NCI-H2196 (cell line): ENCODE data around the gene DDX17.
A peak's percentile ranks its signal among the peaks of the same experiment; 100 is the strongest.
"Not testable (repeated sequence)": the region's sequence is repeated elsewhere in the genome, so short reads cannot be mapped to it uniquely, and the experiment has no call there.

ENCODE experiments used
- DNase-seq: peaks from one replicate; lab custom pipeline; 2025; ENCODE audit not compliant: unreplicated experiment; lab: John Stamatoyannopoulos, UW

The DDX17 gene

DNA sequence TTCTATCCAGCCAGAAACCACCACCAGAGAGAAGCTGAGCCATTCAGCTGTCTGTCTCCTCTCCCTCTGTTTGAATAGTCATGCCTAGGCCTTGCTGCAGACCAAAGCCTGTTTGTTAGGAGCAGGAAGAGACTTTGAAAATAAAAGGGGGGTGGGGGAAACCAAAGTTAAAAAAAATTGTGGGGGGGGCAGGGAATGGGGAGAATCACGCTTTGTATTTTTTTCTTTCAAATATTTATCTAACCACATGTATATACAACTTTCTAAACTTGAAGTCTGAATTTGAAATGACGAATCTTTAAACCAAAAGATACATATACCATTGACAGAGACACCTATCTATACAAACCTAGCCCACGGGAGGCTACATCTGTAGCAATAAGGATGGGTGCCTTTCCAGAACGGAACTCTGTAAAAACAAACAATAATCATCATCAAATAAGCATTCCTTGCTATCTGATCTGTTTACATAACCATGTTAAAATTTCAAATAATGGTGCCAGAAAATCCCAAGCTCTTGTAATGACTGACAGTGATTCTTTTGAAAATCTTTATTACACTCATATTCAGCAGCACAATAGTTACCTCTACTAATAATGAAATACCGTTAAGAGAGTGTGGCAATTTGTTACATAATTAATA is 14.3 kb downstream of the DDX17 start:
- DNase-seq: no peak

DNA sequence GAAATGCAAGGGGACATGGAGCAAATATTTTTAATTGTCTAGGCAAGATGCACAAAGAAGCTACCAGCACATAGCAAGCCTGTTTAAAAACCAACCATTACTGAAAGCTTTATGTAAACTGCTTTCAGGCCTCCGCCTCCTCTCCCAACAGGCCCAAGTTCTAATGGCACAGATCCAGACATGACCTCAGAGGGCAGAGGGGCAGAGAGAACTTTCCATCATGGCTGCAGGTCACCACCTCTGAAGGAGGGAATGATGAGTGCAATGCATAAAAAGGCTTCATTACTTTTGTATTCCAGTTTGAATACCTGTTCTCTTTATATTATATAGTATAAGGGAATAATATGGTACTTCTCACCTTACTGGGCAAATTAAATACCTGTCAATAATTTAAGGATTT is 15.2 kb downstream of the DDX17 start:
- DNase-seq: peak; percentile 52

DNA sequence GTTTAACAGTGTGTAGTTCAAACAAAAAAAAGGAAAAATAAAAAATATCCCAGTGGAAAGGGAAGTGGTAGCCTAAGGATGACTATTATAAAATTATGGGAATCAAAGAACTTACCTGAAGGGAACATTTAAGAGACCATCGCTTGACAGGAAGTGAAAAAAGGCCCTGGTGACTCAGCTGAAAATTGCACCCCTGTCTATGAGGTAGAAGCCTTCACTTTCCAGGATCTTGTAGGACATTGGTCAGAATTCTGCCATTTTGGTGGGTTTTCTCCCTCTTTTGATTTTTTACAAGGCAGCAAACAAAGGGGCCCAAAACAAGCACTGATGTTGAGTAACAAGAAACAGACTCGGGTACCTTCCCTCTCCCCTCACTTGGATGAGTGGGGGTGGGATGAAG is 15.6 kb downstream of the DDX17 start:
- DNase-seq: no peak

DNA sequence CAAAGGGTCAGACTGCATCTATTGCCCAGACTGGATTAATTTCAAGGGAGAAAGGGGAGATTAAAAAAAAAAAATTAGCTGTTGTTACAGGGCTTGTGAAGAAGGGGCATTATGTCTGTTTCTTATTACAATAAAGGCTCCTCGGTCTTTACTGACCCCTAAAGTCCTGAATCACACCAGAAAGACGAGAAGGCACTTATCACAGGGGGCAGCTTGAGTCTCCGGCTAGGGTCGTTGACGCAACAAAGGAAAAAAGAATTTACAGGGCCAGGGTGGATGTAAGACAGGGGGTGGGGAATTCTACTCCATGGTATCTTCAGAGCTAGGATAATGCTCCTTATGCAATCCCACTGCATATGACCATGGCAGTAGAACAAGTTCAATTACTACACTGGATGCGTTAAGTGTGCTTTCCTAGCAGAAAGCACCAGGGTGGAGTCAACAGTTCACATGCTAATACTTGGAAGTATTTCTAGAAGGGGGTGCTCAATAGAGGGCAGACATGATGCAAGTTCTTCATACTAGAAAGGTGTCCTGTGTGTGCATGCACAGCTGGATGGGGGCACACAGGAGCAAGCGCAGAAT is 16.5 kb downstream of the DDX17 start:
- DNase-seq: no peak

DNA sequence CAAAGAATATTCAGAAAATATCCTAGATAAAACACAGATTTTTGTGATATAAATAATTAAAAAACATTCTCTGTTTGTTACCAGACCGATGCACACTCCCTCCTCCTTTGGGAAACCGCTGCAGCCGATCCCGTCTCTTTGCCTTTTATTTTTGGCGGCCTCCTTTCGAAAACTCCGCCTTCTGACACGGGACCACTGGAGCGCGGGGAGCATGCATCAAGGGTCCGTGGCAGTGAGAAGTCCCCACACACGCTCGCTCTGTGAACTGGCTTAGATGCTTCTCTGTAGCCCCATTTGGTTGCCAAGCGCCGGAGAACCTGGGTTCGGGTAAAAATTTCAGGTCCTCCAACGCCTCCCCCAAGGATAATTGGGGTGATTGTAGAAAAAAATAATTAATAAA is 17.0 kb downstream of the DDX17 start:
- no peak for DNase-seq

DNA sequence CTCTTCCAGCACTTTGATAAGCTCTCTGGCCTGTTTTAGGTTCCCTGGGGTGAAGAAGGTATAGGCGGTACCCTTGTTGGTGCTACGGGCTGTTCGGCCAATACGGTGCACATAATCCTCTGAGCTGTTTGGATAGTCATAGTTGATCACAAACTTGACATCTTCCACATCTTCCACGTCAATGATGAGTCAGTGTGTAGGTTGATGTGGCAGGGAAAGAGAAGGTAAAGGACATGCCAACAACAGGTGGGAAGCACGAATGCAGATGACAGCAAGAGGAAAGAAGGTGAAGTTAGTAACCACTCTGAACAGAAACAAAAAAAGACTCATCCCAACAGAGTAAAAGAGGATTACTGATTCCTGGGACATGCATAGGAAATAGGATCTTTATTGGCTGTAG is 18.2 kb downstream of the DDX17 start:
- no peak for DNase-seq

DNA sequence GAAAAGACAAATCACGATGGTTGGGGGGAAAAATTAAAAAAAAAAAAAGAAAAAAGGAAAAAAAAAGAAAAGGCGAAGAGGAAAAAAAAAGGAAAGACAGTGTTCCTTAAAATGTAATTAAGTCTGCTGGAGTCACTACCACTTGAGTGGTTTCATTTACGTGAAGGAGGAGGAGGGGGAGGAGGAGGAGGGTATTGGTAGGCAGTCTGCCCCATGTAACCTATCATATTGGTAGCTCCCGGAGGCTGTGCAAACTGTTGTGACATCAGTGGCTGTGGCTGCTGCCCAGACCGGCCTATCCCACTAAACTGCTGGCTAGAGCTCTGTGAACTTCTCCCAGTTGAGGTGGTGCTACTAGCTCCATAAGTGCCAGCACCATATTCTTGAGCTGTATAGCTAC is 20.3 kb downstream of the DDX17 start:
- peak; percentile 15 for DNase-seq

DNA sequence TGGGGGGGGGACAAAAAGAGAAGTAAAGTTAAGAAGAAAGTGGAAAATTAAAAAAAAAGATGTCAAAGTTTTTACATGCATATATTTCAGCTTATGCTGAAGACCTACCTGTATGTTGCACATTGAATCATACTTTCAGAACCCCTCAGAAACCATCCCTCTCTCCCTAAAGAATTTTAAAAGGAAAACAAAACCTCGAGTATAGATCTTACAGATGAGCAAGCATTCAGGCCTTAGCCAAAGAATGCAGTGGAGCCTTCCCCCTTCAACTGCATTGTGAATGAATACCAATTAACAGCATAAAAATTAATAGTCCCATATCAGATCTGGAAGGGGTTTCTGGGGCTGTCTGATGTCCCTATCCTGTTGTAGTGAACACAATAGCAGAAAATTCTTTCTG is 21.9 kb downstream of the DDX17 start:
- no peak for DNase-seq

DNA sequence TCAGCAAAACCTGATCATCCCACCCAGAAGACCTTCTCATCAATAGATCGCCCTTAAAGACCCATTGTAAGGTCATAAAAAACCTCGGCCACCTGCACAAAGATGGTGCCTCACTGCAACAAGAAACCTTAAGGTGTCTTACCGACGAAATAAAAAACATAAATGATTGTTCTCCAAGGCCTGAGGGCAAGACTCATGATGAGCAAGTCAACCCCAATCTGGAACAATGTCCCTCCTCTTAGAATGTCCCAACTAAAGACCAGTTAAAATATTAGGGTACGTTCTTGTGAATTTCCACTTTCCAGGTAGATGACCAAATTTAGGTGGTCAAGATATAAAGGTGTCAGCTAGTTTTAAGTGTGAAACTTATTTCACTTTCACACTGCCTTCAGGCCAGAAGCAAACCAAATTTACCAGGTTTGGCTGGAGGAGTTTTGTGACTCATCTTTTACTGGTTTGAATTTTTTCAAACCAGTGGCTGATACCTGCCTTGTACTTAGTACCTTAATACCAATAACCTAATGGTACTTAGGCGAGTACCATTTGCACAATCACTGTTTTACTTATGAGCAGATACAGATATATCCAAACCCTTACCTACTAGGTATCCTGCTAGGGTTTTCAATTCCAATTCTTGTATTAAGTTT is 23.3 kb downstream of the DDX17 start:
- DNase-seq: no peak

DNA sequence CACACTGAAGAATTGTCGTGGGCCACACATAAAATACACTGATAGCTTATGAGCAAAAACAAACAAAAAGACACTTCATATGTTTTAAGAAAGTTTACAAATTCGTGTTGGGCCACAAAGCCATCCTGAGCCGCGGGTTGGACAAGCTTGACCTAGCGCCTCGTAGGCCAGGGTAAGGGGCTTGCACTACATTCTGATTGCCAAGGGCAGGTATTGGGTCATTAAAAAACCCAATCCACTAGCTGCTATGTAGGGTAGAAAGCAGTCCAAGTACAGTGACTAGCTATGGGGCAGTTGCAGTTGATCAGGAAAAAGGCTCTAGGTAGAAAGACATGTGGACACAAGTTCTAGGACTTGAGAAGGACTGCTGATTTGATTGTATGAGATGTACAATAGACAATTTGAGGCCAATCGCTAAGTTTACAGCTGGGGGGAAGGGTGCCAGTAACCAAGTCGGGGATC is 24.2 kb downstream of the DDX17 start:
- no peak for DNase-seq

DNA sequence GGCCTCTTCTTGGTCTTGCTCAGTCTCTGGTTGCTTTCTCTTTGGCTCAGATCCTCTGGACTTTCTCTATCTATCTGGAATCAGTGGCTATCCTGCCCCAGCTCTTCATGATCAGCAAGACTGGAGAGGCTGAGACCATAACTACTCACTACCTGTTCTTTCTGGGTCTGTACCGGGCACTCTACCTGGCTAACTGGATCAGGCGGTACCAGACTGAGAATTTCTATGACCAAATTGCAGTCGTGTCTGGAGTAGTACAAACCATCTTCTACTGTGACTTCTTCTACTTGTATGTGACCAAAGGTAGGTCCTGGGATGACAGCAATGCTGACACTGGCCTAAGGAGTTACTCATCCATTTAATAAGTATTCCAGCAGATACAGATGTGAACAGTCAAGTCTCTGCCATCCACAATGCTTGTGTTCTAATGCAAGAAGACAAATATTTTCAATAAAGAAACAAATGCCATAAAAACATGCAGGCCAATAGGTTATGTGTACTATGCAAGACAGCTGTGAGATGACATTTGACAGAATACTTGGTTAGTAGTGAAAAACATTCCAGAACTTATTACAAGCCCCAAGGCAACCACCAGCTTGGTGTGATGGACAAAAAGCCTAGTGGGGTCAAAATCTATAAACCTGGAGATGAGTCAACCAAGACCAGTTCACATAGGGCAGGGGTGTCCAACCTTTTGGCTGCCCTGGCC is 24.8 kb downstream of the DDX17 start:
- DNase-seq: no peak

DNA sequence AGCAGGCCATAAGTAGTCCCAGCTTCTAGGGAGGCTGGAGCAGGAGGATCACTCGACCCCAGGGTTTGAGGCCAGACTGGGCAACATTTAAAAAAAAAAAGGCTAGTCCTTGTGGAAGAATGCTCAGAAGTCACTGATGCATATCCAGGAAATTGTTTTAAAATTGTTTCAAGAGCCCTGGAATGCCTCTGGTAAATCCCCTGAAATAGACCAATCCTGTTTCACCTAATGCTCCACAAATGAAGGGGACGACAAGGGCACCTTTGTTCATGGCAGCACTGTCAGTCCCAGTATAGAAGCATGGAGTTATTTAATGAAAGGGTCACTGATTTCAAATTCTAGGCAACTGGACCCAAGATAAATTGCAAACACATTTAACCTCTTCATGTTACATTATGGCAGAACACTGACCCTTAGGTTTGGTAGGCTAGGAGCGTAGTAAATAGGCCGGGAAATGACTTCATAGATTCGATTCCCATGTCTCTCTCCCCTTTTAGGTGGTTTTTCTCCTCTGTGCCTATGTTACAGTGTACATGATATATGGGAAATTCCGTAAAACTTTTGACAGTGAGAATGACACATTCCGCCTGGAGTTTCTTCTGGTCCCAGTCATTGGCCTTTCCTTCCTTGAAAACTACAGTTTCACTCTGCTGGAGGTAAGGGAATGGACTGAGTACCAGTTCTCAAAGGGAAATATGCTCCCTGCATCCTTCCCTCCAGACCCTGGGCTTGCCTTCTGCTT is 26.8 kb downstream of the DDX17 start:
- no peak for DNase-seq

DNA sequence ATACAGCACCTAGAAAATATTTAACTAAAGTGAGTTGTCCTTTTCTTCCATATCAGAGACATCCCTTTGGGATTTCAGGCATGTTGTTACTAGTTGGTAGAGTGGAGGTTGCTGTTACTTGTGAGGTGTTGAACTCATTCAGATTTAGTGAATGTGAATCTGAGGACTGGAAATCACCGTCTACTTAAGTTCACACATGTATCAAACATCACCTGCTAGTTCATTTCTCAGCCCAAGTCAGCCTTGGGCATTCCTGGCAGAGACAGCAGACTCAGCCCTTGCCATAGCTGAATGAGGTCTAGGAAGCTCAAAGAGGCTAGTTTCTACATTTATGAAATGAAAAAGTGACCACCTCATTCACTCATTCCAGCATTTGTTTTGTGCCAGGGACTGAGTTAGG is 28.5 kb downstream of the DDX17 start:
- DNase-seq: no peak

DNA sequence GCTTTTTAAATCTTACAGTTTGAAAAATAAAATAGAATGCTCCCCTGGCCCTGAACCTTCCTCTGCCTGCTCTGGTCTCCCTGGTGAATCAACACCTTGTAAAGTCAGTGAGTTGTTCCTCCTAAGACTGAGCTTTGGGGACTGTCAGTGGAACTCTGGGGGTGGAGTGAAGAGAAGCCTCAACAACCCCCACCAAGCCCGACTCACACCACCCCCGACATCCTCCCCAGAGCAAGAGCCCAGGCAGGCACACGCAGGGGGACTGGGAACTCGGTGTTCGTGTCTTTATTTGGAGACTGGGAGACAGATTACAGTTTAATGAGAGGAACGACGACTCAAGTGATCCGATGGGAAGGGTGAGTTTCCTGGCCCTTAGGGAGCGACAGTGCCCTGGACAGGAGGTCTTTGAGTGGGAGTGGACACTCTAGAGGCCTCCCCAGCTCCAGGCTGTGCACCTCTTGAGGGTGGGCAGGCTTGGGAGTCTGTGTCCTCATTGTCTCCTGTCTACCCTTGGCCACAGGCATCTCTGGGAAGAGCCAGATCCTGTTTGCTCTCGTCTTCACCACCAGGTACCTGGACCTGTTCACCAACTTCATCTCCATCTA is 32.0 kb downstream of the DDX17 start:
- DNase-seq: no peak

DNA sequence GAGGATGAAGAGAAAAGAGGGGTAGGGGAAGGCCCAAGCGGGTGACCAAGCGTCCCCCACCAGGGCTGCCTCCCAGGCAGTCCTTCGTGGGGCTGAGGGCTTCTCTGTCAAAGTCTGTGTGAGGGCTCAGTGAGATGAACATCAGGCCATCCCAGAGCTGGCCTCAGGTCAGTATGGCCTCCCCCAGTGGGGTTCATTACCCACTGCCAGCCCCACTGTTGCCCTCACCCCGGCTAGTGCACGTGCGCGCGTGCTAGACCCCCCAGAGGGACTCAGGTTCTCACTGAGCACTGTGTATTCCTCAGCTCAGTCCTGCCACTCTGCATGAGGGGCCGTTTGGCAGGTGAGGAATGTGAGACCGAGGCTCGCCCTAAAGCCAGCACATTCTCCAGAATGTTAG is 34.9 kb downstream of the DDX17 start:
- DNase-seq: no peak

DNA sequence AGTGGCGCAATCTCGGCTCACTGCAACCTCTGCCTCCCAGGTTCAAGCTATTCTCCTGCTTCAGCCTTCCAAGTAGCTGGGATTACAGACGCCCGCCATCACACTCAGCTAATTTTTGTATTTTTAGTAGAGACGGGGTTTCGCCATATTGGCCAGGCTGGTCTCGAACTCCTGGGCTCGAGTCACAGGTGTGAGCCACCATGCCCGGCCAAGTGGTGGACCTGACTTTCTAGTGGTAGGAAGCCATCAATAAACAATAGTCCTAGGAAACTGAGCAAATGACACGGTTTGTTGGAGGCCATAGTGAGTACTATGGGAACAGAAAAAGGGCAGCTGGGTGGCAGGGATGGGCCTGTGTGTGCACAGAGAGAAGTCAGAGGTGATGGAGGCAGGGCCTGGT is 35.9 kb downstream of the DDX17 start:
- DNase-seq: not testable (repeated sequence)

DNA sequence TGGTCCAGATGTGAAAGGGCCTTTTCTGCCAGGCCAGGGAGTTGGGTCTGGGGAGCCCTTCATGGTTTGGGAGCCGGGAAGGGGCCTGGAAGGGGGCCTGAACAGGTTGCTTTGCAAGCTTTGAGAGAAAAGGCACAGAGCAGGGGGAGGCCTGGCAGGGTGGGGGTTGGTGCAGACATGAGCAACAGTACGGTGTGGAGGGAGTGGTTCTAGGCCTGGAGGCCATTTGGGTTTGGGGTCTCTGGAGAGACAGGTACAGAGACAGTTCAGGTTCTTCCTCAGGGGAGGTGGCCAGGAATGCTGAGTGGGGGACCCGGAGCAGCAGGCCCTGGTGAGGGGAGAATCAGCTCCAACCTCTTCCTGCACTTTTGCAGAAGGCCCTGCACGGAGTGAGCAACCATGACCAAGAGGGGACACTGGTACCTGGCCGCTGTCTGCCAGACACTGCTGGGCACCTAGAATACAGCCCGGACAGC is 36.8 kb downstream of the DDX17 start:
- no peak for DNase-seq

DNA sequence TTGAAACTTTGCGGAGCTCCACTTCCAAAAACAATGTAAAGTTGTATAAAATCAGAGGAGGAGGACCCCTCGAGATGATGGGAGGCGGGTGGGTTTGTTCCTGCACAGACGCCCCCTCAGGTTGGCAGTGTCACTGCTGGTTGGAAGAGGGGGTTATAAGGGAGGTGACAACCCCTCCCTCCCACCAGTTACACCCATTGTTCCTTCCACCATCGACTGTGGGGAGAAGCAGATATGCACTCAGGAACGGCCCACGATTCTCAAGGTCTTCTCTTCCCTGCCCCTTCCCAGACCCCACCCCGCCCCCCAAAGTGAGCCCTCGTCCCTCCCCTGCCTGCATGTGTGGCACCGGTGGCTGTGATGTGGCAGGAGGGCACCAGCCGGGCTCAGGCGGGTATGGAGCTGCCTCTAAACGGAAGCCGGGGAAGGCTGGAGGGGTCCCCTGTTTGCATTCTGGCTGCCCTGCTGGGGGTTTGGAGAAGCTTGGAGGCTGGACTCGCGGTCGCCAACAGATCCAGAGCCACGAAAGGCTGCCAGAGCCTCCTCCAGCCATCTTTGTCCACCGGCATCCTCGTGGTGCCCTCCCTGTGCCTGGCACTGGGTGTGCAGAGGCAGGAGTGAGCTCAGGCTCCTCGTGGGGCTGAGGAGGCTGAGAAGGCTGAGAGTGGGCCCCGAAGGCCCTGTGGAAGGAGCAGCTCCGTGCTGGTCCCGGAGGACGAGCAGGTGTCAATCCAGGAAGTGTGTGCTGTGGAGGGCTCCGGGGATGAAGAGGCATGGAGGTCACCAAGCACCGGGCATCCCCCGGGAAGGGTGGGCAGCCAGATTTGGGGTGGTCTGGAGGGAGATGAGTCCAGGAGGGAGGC is 37.4 kb downstream of the DDX17 start:
- no peak for DNase-seq

DNA sequence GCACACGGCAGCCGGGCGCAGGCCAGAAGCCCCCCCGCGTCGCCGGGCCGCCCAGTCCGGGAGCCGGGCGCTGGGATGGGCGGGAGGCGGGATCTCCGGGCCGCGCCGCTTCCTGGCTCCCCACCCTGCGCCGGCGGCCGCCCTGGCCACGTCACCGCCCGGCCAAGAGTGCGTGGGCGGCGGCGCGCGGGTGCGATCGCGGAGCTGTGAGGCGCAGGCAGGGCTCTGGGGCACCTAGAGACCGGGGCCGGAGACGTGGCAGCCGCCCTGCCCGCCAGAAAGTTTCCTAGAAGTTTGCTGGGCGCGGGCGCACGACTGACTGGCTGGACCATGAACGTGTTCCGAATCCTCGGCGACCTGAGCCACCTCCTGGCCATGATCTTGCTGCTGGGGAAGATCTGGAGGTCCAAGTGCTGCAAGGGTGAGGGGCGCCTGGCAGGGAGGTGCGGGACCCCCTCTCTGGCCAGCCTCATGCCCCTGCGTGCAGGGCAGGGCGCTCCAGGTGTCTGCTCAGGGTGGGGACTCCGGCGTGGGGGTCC is 38.1 kb downstream of the DDX17 start, which contains the start of gene KDELR3:
KDELR3 (plus strand) TSS at position 193 of the 539 bp plus-strand sequence; CDS start at position 331, 138 bp downstream.
- DNase-seq: no peak
